Measurements from ENCODE around the gene FBLIM1. TPM values are rescaled to one million over a fixed set of nuclear protein-coding genes. Genes with fewer than 3 reads are reported as not detected.

The FBLIM1 gene
- total RNA-seq, 1 experiment from 2014 or later = 64.7 TPM

DNA sequence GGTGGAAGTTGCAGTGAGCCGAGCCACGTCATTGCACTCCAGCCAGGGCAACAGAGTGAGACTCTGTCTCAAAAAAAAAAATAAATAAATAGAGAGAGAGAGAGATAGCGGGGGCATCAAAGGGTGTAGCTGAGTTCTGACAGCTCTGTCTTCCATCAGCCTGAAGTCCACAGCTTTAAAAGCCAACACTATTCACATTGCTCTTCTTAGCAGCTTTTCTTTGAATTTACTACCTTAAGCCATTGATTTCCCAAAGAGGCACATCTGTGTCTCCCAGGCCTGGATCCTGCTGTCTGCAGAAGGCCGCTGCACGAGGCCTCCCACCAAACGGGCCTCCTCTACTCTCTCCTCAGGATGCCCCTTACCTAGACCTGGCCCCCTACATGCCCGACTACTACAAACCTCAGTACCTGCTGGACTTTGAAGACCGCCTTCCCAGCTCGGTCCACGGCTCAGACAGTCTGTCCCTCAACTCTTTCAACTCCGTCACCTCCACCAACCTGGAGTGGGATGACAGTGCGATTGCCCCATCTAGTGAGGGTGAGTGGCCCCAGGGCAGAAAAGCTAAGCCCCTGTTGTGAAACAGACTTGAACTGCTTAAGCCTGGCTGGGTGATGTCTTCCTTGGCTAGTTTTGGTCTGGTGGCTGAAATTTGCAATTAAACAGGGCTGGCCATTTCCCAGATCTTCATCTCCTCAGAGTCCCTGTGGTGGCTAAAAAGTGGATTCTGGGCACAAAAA lies 39.0 kb upstream of the FBLIM1 start:
- no peak; the same call in 2 of the 3 replicates for TF ChIP-seq CTCF (conservative IDR thresholded peaks at IDR 0.05)
- H3K9me3 Mint-ChIP-seq = no peaks in the 10 kb centered on the region
- no peak overlapping the region for H2BK20ac ChIP-seq (ENCODE audit: low read depth, low read length, poor library complexity, severe bottlenecking)

More for the DNA sequence above, 39.0 kb upstream of the FBLIM1 start:
- Histone ChIP-seq H3K4me1 (ENCODE audit: insufficient read depth, low read length) (no peaks in the 10 kb centered on the region), H3K18ac (ENCODE audit: insufficient read length, low read depth, low read length) (no peak overlapping the region), H2AFZ (ENCODE audit: low read length) (no peak overlapping the region), H2BK15ac (ENCODE audit: low read depth, low read length) (no peak overlapping the region), H3K14ac (ENCODE audit: insufficient read depth, low read length) (no peak overlapping the region), H3T11ph (ENCODE audit: low read length) (no peak overlapping the region), H3K27ac (ENCODE audit: insufficient read length, low read depth, low read length) (no peak overlapping the region), H2BK5ac (ENCODE audit: insufficient read length, low read length) (no peak overlapping the region), H2BK12ac (ENCODE audit: insufficient read length, low read depth, low read length) (no peak overlapping the region), H3K9ac (ENCODE audit: extremely low read depth, insufficient read length, low read length) (no peak overlapping the region), H3K4ac (ENCODE audit: low read depth, low read length) (no peak overlapping the region), H2AK5ac (ENCODE audit: insufficient read length, low read length) (no peak overlapping the region), H3K79me2 (ENCODE audit: insufficient read depth, low read length) (no peaks in the 10 kb centered on the region), H3K9me3 (ENCODE audit: control insufficient read depth, low read depth, low read length) (no peaks in the 10 kb centered on the region), H3K4me2 (ENCODE audit: insufficient read depth, insufficient read length, low read length) (no peak overlapping the region), H4K20me1 (ENCODE audit: control insufficient read depth, insufficient read depth, insufficient read length) (no peaks in the 10 kb centered on the region), H4K5ac (ENCODE audit: insufficient read length, low read depth, low read length) (no peak overlapping the region), H2BK120ac (ENCODE audit: low read depth, low read length, poor library complexity, severe bottlenecking) (no peak overlapping the region), H3K23ac (ENCODE audit: insufficient read length, low read depth, low read length) (no peak overlapping the region), H3K27me3 (ENCODE audit: insufficient read depth, low read length) (no peaks in the 10 kb centered on the region), H3K56ac (ENCODE audit: insufficient read length, low read depth, low read length) (no peak overlapping the region), H3K23me2 (ENCODE audit: insufficient read length, low read depth, low read length, poor library complexity, severe bottlenecking) (no peaks in the 10 kb centered on the region), H3K79me1 (ENCODE audit: insufficient read depth, low read depth, low read length, poor library complexity, severe bottlenecking) (peaks cover 3% of the 10 kb centered on the region), H4K91ac (ENCODE audit: insufficient read length, low read depth, low read length) (no peak overlapping the region), H4K8ac (replicated peaks; ENCODE audit: insufficient read length, low read depth, low read length) (no peak overlapping the region)
- Mint-ChIP-seq H3K4me3 (no peak overlapping the region), H3K27me3 (ENCODE audit: low read depth) (no peaks in the 10 kb centered on the region), H3K4me1 (0 out of 4 replicates have a peak, but pooled peaks cover 0 to 1% of the 10 kb centered on the region in 2 experiments), H3K36me3 (ENCODE audit: insufficient read depth in 1 of 3, low read depth in 3 of 3) (peaks cover 17 to 54% (median 42%) of the 10 kb centered on the region in 3 experiments), H3K27ac (peak overlapping the region in 2 of 3 experiments; percentile 29 to 37; a peak in 2 of 7 replicates)
- no peak for DNase-seq
- WGBS (ENCODE audit: extremely low coverage, insufficient read length, low lambda C conversion rate) = no CpG with 5 or more reads among the region's 12 CpGs
